ENCODE results near the gene AGBL3. TPM values are rescaled to one million over a fixed set of nuclear protein-coding genes. Genes with fewer than 3 reads are reported as not detected.

The AGBL3 gene
- total RNA-seq, 1 experiment from 2014 or later, result 1.0 TPM

- peak; percentile 64 for DNase-seq (ENCODE audit: low read depth)
Measured at GRCh38 chr7:135147899-135148721, 161.8 kb downstream of the AGBL3 start, which contains the start of gene TMEM140. Gene TMEM140, plus strand, starts transcription at chr7:135148072. Its CDS starts 16,370 bp downstream, at chr7:135164442.

- no peak for DNase-seq (ENCODE audit: low read depth)
Measured at GRCh38 chr7:135150072-135150782, 163.9 kb downstream of the AGBL3 start.

DNA sequence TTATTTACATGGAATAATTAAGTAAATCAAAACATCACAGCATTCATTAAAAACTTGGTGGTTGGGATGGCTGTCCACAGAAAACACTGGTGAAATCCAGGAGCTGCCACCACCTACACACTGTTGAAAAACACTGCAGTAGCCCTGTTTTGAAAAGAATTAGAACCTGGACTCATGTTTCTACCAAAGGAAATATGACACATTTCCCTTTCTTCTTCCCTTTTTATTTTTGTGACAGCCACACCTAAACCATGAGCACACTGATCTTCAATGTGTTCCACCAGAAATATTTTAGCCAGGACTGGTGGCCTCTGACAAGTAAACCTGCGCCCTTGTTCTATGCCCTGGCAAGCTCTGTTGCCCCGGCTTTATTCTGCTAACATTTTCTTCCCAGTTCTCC lies 164.8 kb downstream of the AGBL3 start:
- DNase-seq (ENCODE audit: low read depth), result no peak

- no peak for DNase-seq (ENCODE audit: low read depth)
Measured at GRCh38 chr7:135151533-135151932, 165.2 kb downstream of the AGBL3 start.

DNA sequence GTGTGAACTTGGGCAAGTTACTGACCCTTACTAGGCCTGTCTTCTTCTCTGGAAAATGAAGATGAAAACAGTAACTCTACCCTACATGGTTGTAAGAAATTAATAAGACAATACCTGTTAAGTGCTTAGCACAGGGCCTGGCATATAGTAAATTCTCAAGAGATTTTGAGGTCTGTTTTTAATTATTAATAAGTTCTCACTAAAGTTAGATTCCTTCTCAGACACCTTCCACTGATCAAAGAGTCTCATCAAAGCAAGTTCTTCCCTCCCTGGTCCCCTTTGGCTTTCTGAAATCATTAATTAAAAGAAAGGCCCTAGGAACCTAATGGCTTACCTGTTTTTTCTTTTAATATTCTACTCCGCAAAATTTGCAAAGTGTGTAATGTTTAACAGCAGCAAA lies 166.1 kb downstream of the AGBL3 start:
- DNase-seq (ENCODE audit: low read depth), result no peak

- DNase-seq (ENCODE audit: low read depth), result no peak
Measured at GRCh38 chr7:135154734-135155133, 168.4 kb downstream of the AGBL3 start.

DNA sequence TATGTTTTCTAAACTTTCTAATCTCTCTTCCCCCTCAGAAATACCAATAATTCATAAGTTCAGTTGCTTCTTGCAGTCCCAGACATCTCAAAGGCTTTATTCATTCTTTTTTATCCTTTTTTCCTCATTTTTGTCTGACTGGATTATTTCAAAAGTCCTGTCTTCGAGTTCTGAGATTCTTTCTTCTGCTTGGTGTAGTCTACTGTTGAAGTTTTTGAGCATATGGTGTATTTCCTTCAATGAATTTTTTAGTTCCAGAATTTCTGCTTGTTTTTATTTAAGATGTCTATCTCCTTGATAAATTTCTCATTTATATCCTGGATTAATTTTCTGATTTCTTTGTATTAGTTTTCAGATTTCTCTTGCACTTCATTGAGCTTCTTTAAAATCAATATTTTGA lies 170.0 kb downstream of the AGBL3 start:
- no peak for DNase-seq (ENCODE audit: low read depth)

DNA sequence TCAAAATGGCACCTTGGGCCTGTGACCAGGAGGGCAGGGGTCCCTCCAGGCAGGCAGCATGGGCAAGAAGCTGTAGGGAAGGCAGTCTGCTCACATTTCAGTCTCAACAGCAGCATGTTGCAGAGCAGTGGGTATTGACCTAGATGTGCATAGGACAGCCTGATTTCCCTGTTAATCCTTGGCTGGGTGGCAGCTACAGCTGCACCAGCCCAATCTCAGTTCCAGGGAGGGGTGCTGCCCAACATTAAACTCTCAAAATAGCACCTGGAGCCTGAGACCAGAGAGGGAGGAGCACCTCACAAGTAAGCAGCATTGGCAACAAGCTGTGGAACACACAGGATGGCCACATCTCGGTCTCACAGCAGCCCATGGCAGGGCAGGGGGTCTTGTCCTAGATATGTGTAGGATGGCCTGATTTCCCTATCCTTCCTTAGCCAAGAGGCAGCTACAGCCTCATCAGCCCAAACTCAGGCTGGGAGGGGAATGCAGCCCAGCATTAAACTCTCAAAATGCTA lies 171.9 kb downstream of the AGBL3 start:
- DNase-seq (ENCODE audit: low read depth), result no peak

DNA sequence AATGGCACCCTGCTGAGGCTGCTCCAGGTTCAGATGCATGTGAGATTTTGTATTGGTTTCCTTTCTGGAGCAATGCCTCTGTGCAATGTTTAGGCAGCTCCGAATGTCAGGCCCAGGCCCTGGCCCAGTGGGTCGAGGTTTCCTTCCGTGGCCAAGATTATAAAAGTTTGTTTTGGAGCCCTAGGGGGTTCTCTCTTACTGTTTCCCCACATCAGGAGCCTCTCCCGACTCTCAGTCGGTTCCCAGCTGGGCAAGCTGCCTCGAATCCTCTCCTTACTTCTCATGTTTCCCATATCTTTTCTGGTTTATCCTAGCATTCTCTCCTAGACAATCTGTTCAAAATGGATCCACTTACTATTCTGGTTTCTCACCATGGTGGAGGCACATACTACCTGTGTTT lies 172.6 kb downstream of the AGBL3 start:
- DNase-seq (ENCODE audit: low read depth), result no peak

DNA sequence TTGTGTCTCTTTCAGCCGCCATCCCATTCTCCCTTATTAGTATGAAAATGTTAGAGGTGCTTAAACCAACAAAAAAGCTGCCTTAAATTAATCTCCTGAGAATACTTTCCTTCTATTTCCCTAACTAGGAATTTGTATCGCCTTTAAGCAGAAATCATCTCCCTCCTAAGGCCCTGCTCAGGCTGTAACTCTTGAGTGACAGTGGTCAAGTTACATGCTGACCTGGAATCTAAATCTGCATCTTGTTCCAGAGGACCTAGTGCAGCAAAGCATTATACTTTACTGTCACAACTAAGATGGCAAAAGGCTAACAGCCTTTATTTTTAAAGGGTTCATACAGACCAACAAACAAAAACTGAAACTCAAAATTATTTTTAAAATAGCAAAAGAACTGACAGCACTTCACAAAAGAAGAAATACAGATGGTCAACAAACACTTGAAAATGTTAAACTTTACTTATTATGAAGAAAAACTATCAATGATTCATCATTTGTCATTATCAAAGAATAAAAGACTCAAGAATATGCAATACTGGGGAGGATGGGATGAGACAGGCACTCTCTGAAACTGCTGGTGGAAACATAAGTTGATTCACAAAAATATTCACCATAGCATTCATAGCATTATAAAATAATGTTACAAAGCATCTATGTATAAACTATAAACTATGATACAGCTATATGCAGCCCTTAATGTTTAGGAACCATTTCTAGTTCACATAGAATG lies 173.2 kb downstream of the AGBL3 start:
- DNase-seq (ENCODE audit: low read depth), result peak; percentile 44

DNA sequence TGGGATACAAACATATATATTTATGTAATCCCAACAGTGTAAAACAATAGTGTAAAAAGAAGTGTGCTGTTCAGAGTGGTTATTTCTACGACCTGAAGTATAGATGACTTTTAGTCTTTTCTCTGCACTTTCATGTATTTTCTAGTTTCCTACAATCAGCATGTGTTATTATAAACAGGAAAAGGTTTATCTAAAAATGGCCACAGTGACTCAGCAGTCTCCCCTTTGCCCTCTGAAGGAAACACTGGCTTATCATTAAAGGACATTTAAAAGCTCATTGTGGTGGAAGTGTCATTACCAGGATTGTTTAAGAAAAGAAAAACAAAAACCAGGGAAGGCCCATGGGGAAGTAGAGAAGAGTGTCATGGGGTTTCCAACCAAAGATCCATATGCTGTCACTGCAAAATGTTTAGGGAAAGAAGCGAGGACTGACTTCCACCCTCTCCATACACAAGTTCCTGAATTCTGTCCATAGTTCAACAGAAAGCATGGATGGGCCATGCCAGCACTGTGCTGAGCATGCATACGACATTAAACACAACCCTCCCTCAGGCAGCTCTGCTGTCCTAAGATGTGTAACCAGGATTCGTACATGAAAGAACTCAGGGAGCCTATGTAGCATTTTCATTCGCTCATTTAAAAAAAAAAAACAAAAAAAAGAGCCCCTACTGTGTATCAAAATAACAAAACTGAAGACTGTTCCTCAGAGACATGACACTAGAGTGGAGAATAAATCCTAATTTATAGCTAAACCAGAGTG lies 174.0 kb downstream of the AGBL3 start:
- DNase-seq (ENCODE audit: low read depth), result peak; percentile 71

DNA sequence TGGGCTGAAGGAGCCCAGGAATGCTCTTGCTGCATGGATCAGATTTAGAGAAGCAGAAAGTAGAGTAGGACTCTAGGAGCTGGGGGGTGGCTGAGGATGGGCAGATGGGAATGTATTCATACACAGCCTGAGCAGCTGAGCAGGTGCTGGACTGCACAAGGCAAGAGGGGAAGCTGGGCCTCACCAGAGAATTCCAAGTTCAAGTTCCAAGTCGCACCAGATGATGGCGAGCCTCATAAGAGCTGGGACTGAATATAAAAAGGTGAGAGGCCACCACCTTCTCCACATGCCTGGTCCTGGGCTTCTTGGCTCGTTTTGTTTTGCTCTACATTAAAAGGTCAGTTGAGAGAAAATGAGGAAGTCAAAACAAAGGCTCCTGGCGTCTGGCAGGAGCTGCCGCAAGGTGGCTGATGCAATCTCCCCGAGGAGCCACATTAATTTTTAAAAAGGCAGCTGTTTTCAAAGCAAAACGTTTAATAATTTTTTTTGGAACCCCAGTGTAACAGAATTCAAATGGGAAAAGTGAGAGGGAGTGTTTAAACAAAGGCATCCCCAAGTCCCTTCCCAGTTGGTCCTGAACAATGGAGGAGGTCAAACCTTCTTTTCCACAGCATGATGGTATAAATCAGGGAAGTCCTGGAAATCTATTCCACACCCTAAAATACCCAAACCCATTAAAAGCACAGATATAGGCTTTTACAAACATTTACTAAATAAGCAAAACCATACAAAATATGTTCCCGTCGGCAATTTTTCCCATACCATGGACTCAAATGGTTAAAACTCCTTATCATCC lies 174.7 kb downstream of the AGBL3 start:
- DNase-seq (ENCODE audit: low read depth), result peak; percentile 58

GRCh38 chr7:135161669-135162068 lies 175.4 kb downstream of the AGBL3 start:
- DNase-seq (ENCODE audit: low read depth), result no peak

DNA sequence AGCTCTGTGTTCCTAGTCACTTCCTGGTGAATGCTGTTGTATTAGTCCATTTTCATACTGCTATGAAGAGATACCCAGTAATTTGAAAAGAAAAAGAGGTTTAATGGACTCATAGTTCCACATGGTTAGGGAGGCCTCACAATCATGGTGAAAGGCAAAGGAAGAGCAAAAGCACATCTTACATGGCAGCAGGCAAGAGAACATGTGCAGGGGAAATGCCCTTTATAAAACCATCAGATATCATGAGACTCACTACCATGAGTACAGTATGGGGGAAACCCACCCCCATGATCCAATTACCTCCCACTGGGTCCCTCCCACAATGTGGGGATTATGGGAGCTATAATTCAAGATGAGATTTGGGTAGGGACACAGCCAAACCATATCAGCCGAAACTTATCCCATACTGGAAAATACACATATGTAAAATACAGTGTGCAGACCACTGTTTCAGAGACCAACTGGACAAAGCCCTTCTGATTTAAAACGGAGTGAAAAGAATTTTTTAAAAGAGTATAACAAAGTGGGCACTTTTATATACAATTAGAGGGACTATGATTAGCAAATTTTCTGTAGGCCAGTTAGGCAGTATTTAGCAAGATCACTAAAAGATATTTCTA lies 176.2 kb downstream of the AGBL3 start:
- DNase-seq (ENCODE audit: low read depth), result no peak

DNA sequence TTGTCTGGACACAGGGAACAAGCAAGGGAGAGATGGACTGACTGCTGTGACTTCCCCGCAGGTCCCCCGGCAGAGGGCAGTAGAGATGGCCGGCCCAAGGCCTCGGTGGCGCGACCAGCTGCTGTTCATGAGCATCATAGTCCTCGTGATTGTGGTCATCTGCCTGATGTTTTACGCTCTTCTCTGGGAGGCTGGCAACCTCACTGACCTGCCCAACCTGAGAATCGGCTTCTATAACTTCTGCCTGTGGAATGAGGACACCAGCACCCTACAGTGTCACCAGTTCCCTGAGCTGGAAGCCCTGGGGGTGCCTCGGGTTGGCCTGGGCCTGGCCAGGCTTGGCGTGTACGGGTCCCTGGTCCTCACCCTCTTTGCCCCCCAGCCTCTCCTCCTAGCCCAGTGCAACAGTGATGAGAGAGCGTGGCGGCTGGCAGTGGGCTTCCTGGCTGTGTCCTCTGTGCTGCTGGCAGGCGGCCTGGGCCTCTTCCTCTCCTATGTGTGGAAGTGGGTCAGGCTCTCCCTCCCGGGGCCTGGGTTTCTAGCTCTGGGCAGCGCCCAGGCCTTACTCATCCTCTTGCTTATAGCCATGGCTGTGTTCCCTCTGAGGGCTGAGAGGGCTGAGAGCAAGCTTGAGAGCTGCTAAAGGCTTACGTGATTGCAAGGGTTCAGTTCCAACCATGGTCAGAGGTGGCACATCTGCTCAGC lies 178.2 kb downstream of the AGBL3 start:
- DNase-seq (ENCODE audit: low read depth), result no peak

GRCh38 chr7:135165862-135166261 lies 179.6 kb downstream of the AGBL3 start:
- no peak for DNase-seq (ENCODE audit: low read depth)

DNA sequence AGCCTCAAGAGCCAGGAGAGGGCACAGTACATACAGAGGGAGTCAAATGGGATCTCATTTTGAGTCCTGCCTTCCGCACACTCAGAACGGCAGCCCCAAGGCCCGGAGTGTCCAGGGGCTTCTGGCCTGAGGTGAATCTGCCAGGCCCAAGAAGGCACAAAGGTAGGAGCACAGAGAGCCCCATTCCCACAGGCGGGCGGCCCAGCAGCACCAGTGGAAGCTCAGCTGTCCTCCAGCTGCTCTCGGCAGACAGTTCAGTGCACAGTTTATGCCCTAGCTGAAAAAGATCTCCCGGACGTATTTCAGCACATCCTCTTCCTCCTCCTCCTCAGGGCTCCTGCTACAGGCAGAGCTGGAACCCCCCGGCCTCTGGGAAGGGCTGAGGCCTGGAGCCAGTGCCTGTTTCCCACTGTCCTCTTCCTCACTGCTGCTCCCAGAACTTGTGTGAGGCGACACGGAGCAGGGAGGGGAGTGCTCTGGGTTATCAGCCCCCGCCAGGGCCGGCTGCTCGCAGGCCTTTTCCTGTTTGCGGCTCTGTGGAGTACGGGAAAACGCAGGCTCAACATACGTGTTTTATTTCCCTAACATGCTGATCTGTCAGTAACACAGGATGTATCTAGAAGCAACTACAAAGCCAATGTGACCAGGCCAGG lies 180.2 kb downstream of the AGBL3 start:
- no peak for DNase-seq (ENCODE audit: low read depth)

DNA sequence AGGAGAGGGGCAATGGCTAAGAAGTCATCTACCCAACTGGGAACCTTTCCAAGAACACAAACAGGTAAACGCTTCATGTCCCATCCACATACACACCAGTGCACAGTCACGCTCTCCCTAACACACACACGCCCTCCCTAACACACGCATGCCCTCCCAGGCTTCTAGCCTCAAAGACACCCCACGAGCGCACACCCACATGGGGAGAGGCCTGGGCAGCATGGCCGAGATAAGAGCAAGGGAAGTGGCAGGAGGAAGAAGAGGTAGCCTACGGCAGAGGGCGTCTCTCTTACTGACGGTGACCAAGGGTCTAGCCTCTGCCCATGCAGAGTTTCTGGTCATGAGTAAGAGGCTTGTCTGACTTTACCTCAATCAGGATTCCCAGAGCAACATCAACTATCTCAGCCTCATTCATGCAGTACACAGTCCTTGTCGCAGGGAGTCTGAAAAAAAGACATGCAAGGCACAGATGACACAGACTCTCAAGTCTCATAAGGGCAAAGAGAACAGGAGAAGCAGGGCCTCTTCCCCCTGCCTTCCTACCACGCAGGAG lies 181.1 kb downstream of the AGBL3 start:
- no peak for DNase-seq (ENCODE audit: low read depth)
